ENCODE measurements around the gene BCAS4. TPM values are rescaled to one million over a fixed set of nuclear protein-coding genes. Genes with fewer than 3 reads are reported as not detected.
A peak's percentile ranks its signal among the peaks of the same experiment; 100 is the strongest.

The BCAS4 gene
- total and polyA plus RNA-seq, 2 experiments from 2014 or later = 22.2 to 24.8 TPM

DNA sequence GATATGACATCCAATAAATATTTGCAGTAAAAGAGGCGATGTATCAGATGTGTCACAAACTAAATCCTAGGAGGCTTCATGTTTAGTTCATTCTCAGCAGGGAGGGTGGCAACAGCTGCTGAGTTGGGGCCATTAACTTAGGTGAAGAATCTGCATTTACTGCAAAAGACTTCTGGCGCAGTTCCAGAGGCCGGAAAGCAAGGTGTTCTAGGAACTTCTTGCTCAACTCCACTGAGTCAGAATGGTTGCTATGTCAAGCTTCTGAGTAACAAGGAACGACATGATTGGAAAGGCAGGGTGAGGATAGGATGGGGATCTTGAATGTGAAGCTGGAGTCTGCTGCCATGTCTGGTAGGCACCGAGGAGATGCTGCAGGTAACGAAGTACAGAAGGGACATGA is 124.7 kb downstream of the BCAS4 start (continued):
- TF ChIP-seq, protein P1, sequence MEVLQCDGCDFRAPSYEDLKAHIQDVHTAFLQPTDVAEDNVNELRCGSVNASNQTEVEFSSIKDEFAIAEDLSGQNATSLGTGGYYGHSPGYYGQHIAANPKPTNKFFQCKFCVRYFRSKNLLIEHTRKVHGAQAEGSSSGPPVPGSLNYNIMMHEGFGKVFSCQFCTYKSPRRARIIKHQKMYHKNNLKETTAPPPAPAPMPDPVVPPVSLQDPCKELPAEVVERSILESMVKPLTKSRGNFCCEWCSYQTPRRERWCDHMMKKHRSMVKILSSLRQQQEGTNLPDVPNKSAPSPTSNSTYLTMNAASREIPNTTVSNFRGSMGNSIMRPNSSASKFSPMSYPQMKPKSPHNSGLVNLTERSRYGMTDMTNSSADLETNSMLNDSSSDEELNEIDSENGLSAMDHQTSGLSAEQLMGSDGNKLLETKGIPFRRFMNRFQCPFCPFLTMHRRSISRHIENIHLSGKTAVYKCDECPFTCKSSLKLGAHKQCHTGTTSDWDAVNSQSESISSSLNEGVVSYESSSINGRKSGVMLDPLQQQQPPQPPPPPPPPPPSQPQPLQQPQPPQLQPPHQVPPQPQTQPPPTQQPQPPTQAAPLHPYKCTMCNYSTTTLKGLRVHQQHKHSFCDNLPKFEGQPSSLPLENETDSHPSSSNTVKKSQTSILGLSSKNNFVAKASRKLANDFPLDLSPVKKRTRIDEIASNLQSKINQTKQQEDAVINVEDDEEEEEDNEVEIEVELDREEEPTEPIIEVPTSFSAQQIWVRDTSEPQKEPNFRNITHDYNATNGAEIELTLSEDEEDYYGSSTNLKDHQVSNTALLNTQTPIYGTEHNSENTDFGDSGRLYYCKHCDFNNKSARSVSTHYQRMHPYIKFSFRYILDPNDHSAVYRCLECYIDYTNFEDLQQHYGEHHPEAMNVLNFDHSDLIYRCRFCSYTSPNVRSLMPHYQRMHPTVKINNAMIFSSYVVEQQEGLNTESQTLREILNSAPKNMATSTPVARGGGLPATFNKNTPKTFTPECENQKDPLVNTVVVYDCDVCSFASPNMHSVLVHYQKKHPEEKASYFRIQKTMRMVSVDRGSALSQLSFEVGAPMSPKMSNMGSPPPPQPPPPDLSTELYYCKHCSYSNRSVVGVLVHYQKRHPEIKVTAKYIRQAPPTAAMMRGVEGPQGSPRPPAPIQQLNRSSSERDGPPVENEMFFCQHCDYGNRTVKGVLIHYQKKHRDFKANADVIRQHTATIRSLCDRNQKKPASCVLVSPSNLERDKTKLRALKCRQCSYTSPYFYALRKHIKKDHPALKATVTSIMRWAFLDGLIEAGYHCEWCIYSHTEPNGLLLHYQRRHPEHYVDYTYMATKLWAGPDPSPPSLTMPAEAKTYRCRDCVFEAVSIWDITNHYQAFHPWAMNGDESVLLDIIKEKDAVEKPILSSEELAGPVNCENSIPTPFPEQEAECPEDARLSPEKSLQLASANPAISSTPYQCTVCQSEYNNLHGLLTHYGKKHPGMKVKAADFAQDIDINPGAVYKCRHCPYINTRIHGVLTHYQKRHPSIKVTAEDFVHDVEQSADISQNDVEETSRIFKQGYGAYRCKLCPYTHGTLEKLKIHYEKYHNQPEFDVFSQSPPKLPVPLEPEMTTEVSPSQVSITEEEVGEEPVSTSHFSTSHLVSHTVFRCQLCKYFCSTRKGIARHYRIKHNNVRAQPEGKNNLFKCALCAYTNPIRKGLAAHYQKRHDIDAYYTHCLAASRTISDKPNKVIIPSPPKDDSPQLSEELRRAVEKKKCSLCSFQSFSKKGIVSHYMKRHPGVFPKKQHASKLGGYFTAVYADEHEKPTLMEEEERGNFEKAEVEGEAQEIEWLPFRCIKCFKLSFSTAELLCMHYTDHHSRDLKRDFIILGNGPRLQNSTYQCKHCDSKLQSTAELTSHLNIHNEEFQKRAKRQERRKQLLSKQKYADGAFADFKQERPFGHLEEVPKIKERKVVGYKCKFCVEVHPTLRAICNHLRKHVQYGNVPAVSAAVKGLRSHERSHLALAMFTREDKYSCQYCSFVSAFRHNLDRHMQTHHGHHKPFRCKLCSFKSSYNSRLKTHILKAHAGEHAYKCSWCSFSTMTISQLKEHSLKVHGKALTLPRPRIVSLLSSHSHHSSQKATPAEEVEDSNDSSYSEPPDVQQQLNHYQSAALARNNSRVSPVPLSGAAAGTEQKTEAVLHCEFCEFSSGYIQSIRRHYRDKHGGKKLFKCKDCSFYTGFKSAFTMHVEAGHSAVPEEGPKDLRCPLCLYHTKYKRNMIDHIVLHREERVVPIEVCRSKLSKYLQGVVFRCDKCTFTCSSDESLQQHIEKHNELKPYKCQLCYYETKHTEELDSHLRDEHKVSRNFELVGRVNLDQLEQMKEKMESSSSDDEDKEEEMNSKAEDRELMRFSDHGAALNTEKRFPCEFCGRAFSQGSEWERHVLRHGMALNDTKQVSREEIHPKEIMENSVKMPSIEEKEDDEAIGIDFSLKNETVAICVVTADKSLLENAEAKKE (CRISPR knock-in tag; IDR thresholded peaks at IDR 0.05) = no peak
- no peak for TF ChIP-seq EZH2 (IDR thresholded peaks at IDR 0.05; ENCODE audit: low read depth, unreplicated experiment)
- TF ChIP-seq, protein P2, sequence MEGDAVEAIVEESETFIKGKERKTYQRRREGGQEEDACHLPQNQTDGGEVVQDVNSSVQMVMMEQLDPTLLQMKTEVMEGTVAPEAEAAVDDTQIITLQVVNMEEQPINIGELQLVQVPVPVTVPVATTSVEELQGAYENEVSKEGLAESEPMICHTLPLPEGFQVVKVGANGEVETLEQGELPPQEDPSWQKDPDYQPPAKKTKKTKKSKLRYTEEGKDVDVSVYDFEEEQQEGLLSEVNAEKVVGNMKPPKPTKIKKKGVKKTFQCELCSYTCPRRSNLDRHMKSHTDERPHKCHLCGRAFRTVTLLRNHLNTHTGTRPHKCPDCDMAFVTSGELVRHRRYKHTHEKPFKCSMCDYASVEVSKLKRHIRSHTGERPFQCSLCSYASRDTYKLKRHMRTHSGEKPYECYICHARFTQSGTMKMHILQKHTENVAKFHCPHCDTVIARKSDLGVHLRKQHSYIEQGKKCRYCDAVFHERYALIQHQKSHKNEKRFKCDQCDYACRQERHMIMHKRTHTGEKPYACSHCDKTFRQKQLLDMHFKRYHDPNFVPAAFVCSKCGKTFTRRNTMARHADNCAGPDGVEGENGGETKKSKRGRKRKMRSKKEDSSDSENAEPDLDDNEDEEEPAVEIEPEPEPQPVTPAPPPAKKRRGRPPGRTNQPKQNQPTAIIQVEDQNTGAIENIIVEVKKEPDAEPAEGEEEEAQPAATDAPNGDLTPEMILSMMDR (conservative IDR thresholded peaks at IDR 0.05; ENCODE audit: low read depth in 2 of 2) = no peak
- TF ChIP-seq ZNF114 (CRISPR knock-in tag; IDR thresholded peaks at IDR 0.05) = no peak
- TF ChIP-seq POLR2AphosphoS5 (IDR thresholded peaks at IDR 0.05; ENCODE audit: low read depth) = no peak

DNA sequence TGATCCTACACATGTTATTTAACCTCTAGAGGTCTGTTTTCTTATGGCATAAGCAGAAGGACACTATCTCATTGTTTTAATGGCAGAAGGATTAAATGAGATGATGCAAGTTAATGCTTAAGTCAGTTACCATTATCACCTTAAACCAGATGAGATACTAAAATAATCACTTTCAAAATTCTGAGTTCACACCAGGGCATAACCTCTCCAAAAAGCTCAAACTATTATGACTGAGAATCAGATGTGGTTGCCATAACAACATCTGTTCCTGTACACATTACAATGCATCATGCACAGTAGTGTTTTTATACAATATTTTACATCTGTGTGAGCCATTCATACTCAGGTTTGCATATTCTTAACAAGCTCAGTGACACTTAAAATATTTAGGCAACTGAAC is 126.1 kb downstream of the BCAS4 start:
- peaks cover 2% of the 10 kb centered on the region for H3K27me3 Mint-ChIP-seq (ENCODE audit: insufficient read depth, low read depth, poor library complexity)
- no peak overlapping the region for H3K27ac Mint-ChIP-seq
- peak overlapping the region; percentile 72; the same call in 1 of the 2 replicates for H3K27ac ChIP-seq (ENCODE audit: low read depth)
- peaks cover 67% of the 10 kb centered on the region for H3K4me1 Mint-ChIP-seq
- peaks cover 50% of the 10 kb centered on the region for H3K4me1 ChIP-seq (ENCODE audit: insufficient read depth)
- no peaks in the 10 kb centered on the region for H3K27me3 ChIP-seq (ENCODE audit: insufficient read depth)
- H3K9me2 ChIP-seq (ENCODE audit: insufficient read depth) = no peaks in the 10 kb centered on the region
- H3F3A ChIP-seq (replicated peaks; ENCODE audit: low read depth) = 0 out of 2 replicates have a peak, but pooled peaks cover 4% of the 10 kb centered on the region
- peaks cover 13% of the 10 kb centered on the region; the same call in 1 of the 2 replicates for H3K36me3 ChIP-seq (ENCODE audit: insufficient read depth)
- H3K36me3 Mint-ChIP-seq (ENCODE audit: low read depth) = peaks cover 55% of the 10 kb centered on the region; the same call in 2 of the 3 replicates
- no peak overlapping the region for H3K4me3 ChIP-seq
- no peak for DNase-seq (ENCODE audit: low spot score)
- H4K20me1 ChIP-seq (replicated peaks; ENCODE audit: insufficient read depth) = peaks cover 94% of the 10 kb centered on the region
- no peak overlapping the region for H3K4me2 ChIP-seq
- TF ChIP-seq ZNF331 (CRISPR knock-in tag; IDR thresholded peaks at IDR 0.05; ENCODE audit: low read depth) (no peak), EZH2phosphoT487 (IDR thresholded peaks at IDR 0.05; ENCODE audit: unreplicated experiment) (no peak), JUNB (IDR thresholded peaks at IDR 0.05; ENCODE audit: unreplicated experiment) (no peak)
- no peak overlapping the region for H2AFZ ChIP-seq
- H3K4me3 Mint-ChIP-seq = no peak overlapping the region
- H3K9me3 Mint-ChIP-seq = no peaks in the 10 kb centered on the region
- peaks cover 100% of the 10 kb centered on the region for H3K79me2 ChIP-seq (replicated peaks; ENCODE audit: insufficient read depth)
- no peak for ATAC-seq

Data from GM23338 (cell line).